ENCODE measurements around the gene PDE2A.

- TF ChIP-seq CTCF (IDR thresholded peaks at IDR 0.05) (no peak), POLR2A (IDR thresholded peaks at IDR 0.05) (no peak)
Observed at GRCh38 chr11:72621008-72621610, 53.1 kb downstream of the PDE2A start.
